GM18867 (cell line): ENCODE results near the gene C1orf74.
"Not testable (repeated sequence)": the region's sequence is repeated elsewhere in the genome, so short reads cannot be mapped to it uniquely, and the experiment has no call there.

Source experiments
- ATAC-seq: cut with Tn5 transposase; IDR thresholded peaks from one replicate; pipeline ENCODE4 v1.9.1; 2021; ENCODE audit warnings: mild to moderate bottlenecking, moderate library complexity; ENCODE audit not compliant: unreplicated experiment

The C1orf74 gene

GRCh38 chr1:209805875-209806760, 21.8 kb upstream of the C1orf74 start, which contains the start of gene IRF6:
Gene IRF6, minus strand, starts transcription at chr1:209806142. Its CDS starts 4,729 bp downstream, at chr1:209801413.
- ATAC-seq: peak; percentile 95

- no peak for ATAC-seq
Measured at GRCh38 chr1:209805341-209805781, 21.0 kb upstream of the C1orf74 start.

- no peak for ATAC-seq
Measured at GRCh38 chr1:209803568-209803967, 19.2 kb upstream of the C1orf74 start.

GRCh38 chr1:209802780-209803152, 18.4 kb upstream of the C1orf74 start:
- ATAC-seq: no peak

- no peak for ATAC-seq
Measured at GRCh38 chr1:209802117-209802779, 17.9 kb upstream of the C1orf74 start.

- ATAC-seq: no peak
Measured at GRCh38 chr1:209800984-209801834, 16.9 kb upstream of the C1orf74 start.

- ATAC-seq: no peak
Measured at GRCh38 chr1:209797978-209798639, 13.8 kb upstream of the C1orf74 start.

GRCh38 chr1:209793711-209794110, 9.4 kb upstream of the C1orf74 start:
- not testable (repeated sequence) for ATAC-seq

GRCh38 chr1:209791920-209792319, 7.6 kb upstream of the C1orf74 start:
- no peak for ATAC-seq

- no peak for ATAC-seq
Measured at GRCh38 chr1:209790286-209791193, 6.2 kb upstream of the C1orf74 start.

GRCh38 chr1:209789245-209789644, 4.9 kb upstream of the C1orf74 start:
- ATAC-seq: no peak

- no peak for ATAC-seq
Measured at GRCh38 chr1:209787551-209787950, 3.2 kb upstream of the C1orf74 start.

GRCh38 chr1:209786146-209786545, 1.8 kb upstream of the C1orf74 start:
- ATAC-seq: no peak

GRCh38 chr1:209785592-209785991, 1.2 kb upstream of the C1orf74 start:
- no peak for ATAC-seq

- ATAC-seq: no peak
Measured at GRCh38 chr1:209783386-209783785, 973 bp downstream of the C1orf74 start.

GRCh38 chr1:209780268-209780667, 4.1 kb downstream of the C1orf74 start:
- ATAC-seq: no peak

GRCh38 chr1:209778102-209778501, 6.3 kb downstream of the C1orf74 start:
- no peak for ATAC-seq

GRCh38 chr1:209777587-209777986, 6.8 kb downstream of the C1orf74 start:
- no peak for ATAC-seq

- no peak for ATAC-seq
Measured at GRCh38 chr1:209775678-209776077, 8.7 kb downstream of the C1orf74 start.

- ATAC-seq: peak; percentile 52
Measured at GRCh38 chr1:209774592-209774991, 9.8 kb downstream of the C1orf74 start.
